Activated CD8-positive, alpha-beta memory T cell treated with anti-CD3 and anti-CD28 coated beads, Interleukin-2, amount 50 U/mL, for 4 hours (primary cell): ENCODE results near the gene TMEM135.
"Not testable (repeated sequence)": the region's sequence is repeated elsewhere in the genome, so short reads cannot be mapped to it uniquely, and the experiment has no call there.

ENCODE experiments used
- DNase-seq: peaks from one replicate; pipeline ENCODE4 v3.0.0-alpha.2; 2020

TMEM135 gene

DNA sequence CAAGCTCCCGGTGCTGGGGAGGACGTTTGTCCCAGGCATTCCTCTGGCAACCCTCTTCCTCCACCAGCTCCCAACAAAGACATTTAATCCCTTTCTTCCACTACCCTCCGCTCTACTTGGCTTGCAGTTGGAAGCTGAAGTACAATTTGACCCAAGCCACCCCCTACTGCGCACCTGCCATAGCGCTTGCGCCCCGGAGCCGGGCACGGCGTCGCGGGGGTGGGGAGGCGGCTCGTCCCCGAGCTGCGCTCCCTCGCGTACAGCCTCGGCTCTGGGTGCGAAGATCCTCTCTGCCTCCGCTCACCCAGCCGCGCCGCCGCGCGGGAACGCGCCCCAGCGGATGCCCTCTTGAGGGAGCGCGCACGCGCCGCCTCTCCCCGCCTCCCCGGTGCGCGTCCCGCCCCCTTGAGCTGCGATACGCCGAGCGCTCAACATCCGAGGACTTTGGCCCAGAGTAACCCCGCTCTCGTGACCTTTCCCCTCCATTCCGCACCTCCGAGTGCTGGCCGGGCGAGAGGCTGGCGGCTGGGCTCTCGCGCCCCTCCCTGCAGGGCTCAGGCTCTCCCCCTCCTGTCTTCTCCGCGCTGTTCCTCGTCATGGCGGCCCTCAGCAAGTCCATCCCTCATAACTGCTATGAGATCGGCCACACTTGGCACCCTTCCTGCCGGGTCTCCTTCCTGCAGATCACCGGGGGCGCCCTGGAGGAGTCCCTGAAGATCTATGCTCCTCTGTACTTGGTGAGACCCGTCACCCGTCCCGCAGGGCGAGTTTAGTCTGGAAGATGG, at the start of gene TMEM135:
TMEM135 (plus strand) TSS at position 485 of the 785 bp plus-strand sequence; CDS start at position 597, 112 bp downstream.
- peak; percentile 93 for DNase-seq

DNA sequence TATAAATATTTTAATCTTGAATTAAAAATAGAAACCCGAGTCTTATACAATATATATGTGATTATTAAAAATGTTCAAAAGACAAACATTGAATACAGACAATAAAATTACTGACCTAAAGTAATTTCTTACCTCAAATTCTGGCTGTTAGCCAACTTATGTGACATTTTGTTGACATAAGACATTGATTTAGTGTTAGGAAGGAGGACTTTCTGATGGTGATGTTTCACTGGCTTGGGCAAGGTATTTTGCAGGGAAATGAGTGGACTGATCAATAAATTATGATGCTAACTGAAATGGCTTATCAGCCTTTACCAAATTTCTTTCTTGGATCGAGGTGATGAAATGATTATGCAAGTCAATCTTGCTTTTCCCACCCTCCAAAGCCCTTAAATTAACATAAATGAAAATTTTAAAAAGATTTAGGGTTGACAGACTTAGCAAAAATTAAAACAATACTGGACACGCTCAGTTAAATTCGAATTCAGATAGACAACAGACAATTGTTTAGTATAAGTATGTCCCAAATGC, 49.3 kb upstream of the TMEM135 start:
- DNase-seq, result no peak

DNA sequence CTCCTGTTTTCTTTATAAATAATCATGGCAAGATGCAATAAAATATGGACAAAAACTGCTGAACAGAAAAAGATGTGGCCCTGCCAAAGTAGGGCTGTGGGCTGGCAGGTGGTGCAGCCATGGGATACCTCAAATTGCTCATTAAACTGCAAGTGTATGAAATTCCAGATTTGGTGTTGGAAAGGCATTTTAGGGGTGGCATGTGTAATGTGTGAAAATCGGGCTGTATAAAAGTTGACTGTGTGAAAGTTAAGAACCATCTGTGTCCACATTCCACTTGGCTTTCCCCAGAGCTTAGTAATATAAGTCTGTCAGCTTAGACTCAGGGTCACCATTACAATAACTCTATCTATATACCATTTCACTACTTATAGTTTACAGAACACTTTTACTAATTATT, 47.7 kb upstream of the TMEM135 start:
- no peak for DNase-seq

DNA sequence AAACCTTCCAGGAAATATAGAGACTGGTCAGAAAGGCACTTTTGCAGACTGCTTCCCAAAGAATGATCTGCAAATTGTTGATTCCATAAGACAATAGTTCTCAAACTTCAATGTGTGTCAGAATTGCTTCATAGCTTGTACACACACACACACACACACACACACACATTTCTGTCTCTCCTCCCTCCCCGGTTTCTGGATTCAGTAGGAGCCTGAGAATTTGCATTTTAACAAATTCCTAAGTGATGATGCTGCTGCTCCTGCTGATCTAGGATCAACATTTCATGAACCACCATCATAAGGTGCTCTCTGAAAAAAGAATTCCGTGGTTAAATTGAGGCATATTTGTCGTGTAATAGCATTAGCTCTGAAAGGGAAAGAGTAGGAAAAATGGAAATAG, 47.2 kb upstream of the TMEM135 start:
- no peak for DNase-seq

DNA sequence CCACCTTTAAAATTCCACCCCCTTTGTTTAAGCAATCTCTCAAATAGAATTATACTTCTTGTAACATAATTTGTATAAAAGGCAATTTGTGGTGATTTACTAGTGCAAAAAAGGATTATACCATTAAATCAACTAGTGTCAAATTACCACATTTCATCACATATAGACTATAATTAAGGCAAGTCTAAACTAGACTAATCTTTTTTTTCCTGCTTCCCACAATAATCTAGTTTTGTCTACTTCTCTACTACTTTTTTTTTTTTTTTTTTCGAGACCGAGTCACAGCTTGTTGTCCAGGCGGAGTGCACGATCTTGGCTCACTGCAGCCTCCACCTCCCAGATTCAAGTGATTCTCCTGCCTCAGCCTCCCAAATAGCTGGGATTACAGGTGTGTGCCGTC, 46.4 kb upstream of the TMEM135 start:
- DNase-seq, result no peak

DNA sequence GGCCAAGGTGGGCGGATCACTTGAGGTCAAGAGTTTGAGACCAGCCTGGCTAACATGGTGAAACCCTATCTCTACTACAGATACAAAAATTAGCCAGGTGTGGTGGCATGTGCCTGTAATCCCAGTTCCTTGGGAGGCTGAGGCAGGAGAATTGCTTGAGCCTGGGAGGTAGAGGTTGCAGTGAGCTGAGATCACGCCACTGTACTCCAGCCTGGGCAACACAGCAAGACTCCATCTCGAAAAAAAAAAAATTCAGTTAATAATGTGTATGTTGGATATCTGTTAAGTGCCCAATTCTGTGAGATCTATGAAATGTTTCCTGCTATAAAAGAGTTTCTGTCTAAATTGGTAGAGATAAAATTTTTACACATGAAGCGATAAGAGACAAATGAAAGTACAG, 45.4 kb upstream of the TMEM135 start:
- not testable (repeated sequence) for DNase-seq

DNA sequence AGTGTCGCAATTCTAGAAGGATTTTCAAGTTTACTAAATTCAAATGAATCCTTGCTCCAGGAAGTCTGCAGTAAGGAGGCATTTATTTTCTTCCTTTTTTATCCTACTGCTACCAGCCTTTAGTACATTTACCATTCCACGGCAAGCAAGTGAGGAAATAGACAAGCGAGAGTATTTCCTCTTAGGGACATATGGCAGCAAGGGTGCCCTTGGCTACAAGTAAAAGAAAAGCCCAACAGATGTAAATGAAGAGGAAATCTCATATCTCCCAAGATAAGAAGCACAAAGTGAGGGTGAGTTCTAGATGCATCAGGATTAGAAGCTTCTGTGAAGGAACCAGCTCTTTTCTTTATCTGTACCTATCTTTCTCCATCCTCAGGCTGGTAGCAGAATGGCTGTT, 44.7 kb upstream of the TMEM135 start:
- DNase-seq, result no peak

DNA sequence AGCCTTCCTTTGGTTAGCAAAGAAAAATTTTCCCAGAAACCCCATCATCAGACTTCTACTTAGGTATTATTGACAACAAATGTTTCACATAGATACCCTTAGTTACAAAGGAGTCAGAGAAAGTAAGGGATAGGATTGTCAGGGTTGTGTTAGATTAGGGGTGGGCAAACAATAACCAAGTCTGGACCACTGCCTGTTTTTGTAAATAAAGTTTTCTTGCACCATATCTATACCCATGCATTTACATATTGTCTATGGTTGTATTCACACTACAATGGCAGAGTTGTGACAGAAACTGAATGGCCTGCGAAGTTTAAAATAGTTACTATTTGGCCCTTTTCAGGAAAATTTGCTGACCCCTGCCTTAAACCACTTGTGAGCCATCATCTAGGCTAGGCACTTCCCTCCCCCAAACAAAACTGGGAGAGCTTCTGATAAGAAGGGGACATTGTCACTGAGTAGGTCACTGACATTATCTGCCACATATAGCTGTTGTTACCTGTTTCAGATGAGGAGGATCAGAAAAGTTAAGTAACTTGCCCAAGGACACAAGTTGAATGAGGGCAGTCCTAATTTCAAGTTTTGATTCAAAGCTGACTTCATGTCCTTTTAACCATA, 40.7 kb upstream of the TMEM135 start:
- no peak for DNase-seq

DNA sequence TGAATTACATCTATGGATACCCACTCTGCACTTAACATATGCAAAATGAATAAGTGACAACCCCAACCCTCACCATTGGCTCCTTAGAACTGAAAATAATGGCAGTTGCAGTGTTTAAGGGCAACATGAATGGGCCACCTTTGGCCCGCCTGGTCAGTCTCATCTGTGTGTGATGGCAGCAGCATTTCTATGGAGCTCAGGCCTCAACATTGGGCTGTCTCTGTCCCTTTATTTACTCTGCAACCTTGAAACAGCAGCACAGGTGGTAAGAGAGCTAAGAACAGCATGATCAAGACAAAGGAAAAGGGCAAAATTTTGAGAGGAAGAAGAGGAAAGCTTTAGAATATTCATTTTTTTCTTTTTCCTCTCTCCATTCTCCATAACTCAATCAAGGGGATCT, 38.3 kb upstream of the TMEM135 start:
- no peak for DNase-seq

DNA sequence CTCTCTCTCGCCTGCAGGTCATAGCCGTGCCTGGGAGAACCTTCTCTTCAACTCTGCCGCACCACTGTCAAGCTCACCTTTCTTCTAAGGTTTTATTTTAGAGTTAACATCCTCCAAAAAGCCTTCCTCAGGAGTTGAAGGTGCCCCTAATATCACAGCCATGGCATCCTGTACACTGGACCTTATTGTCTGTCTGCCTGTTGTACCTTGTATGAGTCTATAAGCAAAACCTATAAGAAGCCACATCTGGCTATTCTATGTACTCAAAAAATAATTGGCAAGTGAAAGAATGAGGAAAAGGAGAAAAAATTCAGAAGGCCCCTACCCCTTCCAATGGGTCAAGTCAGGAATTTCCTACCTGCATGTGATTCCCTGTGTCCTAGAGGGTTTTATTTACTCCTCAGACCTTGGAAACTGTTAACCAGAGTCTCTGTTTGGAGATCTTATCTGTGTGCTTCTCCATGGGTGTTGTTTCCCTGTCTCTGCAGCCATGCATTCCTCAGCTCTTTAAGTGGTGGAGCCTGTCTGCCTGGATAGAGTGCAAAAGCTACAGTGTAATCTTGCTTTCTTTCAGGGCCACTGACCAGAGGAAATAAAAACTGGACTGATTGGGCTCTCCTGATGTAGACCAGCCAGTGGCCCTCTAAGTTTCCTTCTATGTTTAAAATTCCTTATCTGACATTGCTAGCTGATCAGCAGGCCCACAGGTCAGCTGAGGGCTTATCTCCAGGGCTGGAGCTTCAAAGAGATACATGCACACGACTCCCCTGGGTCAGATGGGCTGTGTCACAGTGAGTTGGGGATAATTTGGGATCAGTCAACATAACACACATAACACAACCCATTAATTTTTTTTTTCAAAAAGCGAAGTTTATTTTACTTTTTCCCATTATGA, 37.6 kb upstream of the TMEM135 start:
- DNase-seq, result no peak

DNA sequence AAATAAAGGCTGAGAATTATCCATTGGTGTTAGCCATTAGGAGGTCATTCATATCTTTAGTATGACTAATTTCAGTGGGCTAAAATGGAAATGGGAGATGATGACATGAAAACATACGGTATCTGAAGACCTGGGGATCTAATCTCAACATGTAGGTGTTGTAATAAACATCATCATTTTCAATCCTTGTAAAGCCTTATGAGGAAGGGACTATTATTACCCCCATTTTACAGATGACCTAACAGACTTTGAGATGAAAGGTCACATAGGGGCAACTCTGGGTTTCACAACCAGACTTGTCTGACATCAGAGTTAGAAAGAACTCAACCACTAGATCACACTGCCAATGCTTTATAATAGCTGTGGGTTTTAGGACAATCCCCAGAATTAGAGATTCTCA, 34.8 kb upstream of the TMEM135 start:
- DNase-seq, result no peak

DNA sequence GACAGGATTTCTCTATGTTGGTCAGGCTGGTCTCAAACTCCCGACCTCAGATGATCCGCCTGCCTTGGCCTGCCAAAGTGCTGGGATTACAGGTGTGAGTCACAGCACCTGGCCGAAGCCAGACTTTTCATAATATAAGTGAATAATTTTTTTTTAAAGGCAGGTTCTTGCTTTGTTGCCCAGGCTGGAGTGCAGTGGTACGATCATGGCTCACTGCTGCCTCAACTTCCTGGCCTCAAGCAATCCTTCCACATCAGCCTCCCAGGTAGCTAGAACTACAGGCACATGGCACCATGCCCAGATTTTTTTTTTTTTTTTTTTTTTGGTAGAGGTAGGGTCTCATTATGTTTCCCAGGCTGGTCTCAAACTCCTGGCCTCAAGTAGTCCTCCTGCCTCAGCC, 33.5 kb upstream of the TMEM135 start:
- DNase-seq, result not testable (repeated sequence)

DNA sequence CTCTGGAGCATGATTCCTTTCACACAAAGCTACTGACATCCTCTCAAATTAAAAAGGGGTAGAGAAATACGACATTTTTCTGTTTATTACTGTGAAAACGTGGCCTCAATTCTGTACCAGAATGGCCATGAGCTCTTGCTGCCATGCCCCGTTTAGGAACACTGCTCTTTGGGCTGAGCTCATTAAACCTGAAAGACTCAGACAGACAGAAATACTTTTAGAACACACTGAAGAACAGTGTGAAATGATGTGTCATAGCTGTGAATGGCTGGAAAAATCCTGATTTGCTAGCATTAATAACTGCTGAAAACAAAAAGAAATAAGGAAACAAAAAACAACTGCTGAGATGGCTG, 32.2 kb upstream of the TMEM135 start:
- DNase-seq, result no peak

DNA sequence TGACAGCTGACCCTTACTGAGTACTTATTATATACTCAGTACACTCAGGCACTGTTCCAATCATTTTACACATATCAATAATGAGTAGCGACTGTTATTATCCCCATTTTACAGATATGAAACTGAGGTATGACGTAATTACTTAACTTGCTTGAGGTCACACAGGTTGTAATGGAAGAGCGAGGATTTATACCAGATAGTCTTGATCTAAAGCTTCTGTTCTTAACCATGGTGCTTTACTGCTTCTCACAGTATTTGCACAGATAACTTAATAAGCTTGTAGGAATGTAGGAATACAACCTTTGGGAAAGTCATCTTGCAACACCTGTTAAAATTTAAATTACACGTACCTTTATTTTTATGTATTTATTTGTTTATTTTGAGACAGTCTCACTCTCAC, 31.7 kb upstream of the TMEM135 start:
- DNase-seq, result no peak

DNA sequence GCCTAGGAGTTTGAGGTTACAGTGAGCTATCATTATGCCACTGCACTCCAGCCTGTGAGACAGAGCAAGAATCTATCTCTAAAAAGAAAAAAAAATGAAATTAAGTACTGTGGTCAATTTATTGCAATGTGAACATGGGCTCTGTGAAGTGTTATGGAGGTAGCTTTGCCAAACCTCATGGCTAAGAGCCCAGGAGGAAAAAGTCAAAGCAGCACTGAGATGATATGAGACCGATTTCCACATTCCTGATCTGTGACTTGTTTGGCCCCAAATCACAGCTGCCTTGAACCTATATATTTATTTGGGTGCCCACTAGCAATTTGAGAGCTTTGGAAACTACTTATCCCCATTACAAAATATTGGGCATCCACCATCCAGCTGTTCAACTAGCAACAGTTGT, 29.8 kb upstream of the TMEM135 start:
- no peak for DNase-seq

DNA sequence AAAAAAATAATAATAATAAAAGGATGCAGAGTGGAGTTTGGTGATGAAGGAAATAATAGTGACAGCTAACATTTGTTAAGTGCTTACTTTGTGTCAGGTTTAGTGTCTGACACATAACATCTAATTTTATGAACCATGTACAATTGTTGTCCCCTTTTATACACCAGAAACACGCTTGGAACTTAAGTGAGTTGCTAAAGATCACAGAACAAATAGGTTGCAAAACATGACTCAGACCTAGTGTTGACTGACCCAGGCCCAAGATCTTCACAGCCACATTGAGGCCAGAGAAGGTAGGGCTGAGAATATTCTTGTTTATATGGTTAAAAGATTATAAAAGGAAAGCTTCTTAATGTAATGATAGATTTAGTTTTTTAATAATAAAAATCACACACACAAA, 25.6 kb upstream of the TMEM135 start:
- no peak for DNase-seq

DNA sequence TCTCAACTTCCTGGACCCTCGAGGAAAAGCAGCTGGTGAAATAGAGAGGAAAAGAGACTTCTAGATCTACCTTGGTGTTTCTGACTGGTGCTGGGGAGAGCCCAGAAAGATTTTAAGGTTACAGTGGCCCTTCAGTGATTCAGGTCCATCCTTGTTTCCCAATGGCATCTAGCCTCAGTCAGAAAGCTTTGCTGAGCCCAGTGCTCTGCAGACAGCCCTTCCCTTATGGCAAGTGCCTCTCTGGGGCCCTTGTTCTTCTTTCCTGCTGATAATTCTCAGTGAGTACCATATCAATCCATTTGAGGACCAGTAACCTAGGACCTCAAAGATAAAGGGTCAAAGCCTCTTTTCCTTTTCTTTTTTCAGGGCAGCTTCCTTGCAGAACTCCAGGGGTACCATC, 25.1 kb upstream of the TMEM135 start:
- DNase-seq, result no peak

DNA sequence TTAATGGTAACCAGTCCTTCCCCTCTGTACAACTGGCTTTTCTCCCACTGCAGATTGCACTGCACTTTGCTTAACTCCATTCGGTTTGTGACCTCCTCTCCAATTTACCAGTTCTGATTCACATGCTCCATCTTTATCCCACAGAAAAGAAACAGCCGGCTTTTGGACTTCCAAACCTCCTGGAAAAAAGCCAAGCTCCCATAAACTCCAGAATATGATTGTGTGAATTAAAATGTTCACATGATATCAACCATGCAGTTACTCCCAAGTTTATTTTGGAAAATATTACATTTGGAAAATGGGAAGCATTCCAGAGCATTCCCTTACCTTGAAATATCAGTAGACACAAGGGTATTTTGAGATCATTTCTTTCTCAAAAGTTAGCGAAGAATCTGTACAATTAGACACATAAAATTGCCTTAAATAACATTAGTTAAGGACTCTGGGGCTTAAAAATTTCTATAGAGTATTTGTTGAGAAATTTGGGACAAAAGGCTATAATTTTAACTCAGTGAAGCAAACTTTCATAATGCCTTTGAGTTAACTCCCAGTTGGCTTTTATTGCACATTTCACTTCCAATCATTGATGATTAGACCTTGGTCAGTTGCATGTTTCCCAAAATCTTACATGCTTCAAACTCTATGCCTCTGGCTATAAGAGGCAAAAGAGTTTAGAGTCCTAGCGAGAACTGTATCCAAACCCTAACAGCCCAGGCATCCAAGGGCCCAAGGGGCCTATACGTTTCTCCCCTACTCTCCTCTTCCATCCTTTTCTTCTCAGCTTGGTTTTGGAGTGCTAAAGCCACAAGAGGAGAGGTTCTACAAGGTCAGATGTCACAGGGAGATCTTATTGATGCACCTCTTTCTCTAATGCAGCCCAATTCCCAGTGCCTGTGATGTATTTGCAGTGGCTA, 23.6 kb upstream of the TMEM135 start:
- DNase-seq, result no peak

DNA sequence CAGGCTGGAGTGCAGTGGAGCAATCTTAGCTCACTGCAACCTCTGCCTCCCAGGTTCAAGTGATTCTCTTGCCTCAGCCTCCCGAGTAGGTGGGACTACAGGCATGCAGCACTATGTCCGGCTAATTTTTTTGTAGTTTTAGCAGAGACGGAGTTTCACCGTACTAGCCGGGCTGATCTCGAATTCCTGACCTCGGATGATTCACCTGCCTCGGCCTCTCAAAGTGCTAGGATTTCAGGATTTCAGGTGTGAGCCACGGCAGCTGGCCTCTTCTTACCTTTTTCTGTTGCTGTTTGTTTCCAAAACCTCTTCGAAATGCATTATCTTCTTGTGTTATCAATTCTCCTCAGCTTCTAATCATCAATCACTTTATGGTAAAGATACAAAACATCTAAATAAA, 22.1 kb upstream of the TMEM135 start:
- DNase-seq, result no peak

DNA sequence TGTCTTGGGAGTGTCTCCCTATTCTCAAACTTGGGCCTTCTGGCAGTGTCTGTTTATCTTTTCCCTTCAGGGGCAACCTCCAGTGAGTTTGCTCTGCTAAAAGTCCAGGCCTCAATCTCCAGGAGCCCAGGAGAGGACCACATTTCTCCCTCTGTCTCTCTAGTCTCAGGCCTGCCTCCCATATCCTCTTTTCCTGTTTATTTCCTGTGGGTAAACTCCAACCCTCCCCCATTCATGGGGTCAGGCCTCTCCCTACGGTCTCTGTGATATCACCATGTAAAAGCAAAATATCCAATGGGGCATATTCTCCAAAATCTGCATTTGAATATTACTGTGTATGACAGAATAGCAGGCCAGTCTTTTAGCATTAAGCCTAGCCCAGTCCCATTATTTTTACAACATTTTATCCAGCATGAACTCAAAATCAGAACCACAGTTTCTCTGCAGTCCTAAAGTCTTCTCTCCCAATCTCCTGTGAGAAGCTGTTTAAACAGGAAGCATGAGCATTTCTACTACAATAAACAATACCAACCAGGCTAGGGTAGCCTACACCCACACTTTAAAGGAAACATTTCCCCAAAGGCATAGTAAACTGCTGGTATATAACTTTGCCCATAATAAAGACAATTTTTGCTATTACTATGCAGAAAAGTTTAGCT, 18.0 kb upstream of the TMEM135 start:
- DNase-seq, result no peak

DNA sequence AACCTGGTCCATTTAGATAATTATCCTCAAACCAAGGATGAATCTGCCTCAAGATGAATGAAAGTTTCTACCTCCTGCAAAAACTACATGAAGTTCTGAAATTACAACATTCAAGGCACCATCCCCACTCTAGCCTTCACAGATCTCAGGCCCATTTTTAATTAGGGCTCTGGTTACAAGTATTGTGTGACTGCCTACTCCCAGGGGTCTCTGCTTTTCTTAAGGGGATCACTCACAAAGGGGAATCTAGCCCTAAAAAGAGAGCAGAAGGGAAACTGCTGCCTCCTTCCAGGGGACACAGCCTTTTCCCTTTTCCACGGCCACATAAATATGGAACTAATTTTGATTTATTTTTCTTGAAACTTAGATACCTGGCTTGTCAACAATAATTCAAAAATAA, 17.4 kb upstream of the TMEM135 start:
- no peak for DNase-seq
